EH (cell line): ENCODE measurements around the gene C10orf120.

ENCODE experiments used
- DNase-seq: peaks from one replicate; pipeline ENCODE4 v3.0.0-alpha.2; 2015; ENCODE audit warnings: low read depth

Gene C10orf120

DNA sequence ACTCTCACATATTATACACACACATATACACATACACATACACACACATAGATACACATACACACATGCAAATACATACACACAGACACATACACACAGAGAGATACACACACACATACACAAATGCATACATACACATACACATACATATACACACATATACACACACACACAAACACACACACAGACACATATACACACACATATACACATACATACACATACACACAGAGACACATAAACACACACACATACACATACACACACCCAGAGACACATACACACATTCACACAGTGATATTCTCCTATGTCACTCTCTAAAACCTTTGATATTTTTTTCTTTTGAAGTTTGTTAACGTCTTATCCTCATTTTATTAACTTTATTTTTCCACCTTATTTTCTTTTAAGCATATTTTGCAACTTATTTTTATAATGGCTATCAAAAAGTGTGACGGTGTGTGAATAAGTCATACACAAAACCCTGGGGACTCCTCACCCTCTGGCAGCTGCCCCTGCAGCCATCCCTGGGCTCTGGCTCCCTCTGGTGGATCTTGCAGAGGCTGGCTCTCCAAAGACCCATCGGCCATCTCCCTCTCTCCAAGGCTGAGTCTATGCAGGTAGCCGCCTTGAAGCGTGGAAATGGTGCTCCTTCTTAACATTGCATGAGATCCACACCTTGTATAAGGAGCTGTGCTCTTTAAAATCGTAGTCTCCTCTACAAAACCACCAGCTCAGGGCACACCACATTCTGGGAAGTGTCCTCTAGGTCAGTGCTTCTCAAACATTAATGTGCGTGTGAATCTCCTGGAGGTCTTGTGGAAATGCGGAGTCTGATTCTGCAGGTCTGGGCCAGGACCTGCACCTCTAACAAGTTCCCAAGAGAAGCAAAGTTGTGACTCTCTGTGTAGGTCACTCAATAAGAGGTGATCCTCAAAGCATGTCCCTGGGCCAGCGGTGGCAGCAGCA, 4.1 kb upstream of the C10orf120 start:
- DNase-seq, result peak; percentile 52

GRCh38 chr10:122702275-122702674, 2.6 kb upstream of the C10orf120 start:
- DNase-seq, result no peak

DNA sequence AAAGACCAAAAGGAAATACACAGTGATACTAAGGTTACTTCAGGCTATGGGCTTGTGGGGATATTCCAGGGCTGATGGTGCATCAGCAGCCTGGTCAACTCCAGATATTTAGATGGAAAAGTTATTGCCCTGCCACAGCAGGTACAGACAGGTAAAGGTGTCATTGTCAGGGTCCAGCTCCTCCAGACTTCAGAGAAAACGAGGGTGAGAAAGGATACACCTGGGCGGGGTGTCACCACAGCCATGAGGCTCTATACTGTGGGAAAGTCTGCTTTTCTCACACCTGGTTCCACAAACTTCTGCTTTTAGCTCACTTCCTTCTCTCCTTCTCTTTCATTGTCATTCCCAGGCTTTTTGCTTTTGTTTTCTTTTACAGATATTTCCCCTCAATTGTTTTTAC, 2.0 kb upstream of the C10orf120 start:
- no peak for DNase-seq

GRCh38 chr10:122696687-122697086, 3.0 kb downstream of the C10orf120 start:
- no peak for DNase-seq

DNA sequence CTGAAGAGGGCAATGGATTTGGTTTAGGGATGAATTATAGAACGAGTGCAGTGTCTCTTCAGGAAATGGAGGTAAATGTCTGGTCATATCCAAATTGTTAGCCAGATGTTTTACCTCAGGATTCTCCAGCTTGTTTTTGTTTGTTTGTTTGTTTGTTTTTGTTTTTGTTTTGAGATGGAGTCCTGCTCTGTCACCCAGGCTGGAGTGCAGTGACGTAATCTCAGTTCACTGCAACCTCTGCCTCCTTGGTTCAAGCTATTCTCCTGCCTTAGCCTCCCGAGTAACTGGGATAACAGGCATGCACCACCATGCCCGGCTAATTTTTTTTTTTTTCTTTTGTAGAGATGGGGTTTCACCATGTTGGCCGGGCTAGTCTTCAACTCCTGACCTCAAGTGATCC, 6.9 kb downstream of the C10orf120 start:
- DNase-seq, result no peak

GRCh38 chr10:122689146-122689820, 10.4 kb downstream of the C10orf120 start:
- no peak for DNase-seq

DNA sequence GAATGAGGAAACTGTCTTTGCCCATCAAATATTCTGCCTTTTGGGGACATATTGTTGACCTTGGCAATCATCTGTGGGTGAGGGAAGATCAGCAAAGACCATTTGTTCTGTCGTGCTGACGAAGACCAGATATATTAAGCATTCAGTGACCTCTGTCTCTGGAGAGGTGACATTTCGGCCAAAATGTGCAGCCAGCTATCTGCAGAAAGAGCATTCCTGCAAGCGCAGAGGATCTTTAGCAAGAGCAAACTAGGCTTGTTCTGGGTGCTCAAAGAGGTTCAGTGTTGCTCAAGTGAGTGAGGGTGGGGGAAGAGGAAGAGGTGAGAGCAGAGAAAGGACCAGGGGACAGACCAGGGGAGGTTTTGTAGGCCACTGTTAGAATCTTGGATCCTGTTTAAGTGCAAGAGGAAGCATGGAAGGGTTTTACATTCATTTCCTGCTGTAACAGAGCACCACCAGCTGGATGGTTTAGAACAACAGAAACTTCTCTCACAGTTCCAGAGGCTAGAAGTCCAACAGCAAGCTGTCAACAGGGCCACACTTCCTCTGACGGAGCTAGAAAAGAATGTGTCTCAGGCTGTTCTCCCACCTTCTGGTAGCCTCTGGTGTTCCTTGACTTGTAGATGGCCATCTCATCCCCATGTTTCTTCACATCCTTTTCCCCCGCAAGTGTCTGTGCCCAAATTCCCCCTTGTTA, 11.2 kb downstream of the C10orf120 start:
- peak; percentile 19 for DNase-seq

DNA sequence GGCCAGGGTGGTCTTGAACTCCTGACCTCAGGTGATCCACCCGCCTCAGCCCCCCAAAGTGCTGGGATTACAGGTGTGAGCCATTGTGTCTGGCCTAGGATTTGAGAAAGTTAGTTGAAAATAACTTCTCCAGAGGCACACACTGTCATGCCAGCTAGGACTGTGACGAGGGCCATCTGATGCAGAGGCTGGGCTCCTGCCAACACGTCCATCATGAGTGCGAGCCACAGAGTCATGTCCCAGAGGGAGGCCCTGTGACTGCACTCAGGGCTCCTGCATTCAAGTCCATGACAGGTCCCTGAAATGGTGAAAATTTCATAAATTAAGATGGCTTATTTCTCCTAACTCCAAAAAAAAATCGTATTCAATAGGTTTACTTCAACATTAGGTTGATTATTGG, 17.1 kb downstream of the C10orf120 start:
- no peak for DNase-seq

- peak; percentile 0 for DNase-seq
Measured at GRCh38 chr10:122678266-122678665, 21.4 kb downstream of the C10orf120 start.

- no peak for DNase-seq
Measured at GRCh38 chr10:122675278-122675677, 24.4 kb downstream of the C10orf120 start.

- no peak for DNase-seq
Measured at GRCh38 chr10:122674781-122675180, 24.9 kb downstream of the C10orf120 start.

GRCh38 chr10:122673731-122674130, 25.9 kb downstream of the C10orf120 start:
- DNase-seq, result no peak

DNA sequence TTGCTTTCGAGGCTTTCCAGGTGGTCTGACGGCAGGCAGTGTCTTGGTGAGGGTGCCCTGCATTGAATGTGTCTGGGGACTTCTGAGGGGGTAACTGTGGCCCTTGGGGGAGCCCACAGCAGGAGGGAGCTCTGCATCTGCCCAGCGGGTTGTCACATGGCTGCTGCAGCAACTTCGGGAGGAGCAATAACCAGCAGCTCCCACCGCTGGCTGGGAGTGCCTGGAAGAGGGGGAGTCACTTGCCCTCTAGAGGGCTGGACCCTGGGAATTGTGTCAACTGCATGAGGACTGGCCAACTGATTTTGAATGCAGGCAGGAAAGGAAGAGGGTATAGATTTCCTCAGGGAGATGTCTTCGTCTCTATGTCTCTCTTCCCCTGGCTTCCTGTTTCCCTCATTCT, 26.4 kb downstream of the C10orf120 start:
- no peak for DNase-seq

DNA sequence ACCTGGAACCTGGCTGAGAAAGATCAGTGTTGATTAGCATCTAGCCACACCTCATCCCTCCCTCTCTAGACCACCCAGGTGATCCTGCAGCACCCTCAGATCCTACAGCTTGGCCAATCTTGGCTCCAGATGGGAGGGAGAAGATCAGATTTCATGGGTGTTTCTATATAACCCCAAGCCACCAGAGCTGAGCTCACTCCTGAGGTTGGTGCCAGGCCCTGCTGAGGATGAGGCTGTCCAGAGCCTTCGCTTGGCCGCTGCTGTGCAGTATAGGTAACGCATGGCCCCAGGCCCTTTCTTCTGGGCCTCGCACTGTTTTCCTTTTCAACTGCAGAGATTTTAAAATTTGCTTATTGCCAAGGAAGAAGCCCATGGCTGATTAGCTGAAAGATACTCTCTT, 27.0 kb downstream of the C10orf120 start:
- DNase-seq, result no peak

DNA sequence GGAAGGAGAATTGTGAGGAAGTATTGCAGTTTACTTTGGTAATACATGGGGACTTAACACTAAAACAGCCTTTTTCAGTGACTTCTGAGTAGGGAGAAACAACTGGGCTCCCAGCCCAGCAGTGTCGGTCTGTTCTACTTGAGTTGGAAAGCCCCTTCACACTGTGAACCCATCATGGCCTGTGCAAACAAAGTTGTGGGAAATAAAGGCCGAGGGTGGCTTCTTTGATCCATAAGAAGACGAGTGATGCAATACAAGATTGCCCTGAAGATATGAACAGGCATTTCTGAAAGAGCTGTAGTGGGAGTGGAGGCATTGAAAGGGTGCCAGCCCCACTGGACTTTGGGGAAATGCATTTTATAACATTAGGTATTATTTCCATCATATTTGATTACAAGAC, 28.3 kb downstream of the C10orf120 start:
- no peak for DNase-seq

GRCh38 chr10:122669842-122670241, 29.8 kb downstream of the C10orf120 start:
- DNase-seq, result no peak

DNA sequence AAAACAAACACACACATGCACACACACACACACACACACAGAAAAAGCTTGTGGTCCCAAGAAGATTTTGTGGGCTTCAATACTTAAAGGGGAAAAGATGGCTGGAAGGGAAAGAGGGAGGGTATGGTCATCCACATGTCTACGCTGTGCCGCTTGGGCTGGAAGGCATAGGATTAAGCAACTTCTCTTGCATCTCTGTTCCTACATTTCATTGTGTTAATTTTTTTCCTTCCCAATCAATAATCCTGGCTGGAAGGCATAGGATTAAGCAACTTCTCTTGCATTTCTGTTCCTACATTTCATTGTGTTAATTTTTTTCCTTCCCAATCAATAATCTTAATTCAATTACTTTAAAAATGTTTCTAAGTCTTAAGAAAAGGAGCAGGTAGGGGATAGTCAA, 30.6 kb downstream of the C10orf120 start:
- no peak for DNase-seq

DNA sequence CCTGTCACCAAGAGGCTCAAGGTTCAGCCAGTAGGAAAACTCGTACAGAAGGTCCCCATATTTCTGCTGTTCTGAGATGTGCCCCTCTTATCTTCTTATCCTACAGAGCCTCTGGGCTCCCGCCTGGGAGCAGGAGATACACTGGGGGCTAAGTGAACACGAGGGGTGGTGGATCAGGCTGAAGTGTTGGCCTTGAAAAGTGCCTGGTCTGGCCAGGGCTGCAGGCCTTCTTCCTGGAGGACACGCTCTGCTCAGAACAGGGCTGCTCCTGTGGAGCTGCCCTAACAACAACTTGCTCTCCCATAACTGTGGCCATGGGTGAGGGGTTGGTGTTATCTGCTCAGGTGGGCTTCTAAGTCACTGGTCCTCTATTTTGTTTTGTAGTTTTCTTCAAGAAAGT, 33.7 kb downstream of the C10orf120 start:
- DNase-seq, result no peak

DNA sequence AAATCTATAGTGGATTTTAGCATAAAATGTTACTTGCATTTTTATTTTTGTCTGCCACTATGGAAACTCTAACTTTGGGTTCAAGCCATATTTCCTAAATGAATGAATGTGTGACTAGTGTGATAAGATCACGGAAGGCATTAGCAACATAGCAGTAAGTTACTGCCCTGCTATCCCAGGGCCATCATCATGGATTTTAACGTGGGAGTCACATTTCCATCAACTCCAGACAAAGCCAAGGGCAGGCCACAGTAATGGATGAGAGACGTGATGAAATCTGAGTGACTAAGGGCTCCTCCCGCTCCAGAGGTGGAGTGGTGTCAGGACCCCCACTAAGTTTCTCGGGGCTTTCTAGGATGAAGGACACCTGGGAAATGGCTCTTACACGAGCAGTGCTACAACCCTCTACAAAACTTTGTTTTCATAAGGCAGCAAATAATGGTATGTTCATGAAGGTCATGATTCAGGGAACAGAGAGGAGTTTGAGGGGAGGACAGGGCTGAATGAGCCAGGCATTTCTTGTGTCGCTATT, 34.3 kb downstream of the C10orf120 start:
- DNase-seq, result no peak

DNA sequence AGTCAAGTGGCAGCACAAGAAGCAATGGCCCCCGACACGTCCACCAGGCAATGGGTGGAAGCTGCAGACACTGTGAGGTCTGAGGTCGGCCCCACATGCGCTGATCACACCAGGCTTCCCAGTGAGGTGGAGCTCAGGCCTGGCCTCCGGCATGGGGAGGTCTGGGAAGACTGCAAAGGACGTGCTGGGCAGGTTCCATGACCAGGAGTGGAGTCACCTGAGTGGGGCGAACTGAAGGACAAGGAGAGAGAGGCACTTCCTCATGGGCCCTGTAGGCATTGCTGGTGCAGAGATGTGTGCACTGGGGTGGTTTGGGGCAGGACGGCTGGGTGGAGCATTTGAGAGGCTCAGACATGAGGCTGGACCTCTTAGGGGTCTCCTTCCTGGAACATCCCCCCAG, 35.1 kb downstream of the C10orf120 start:
- DNase-seq, result no peak

- DNase-seq, result no peak
Measured at GRCh38 chr10:122663516-122664130, 36.0 kb downstream of the C10orf120 start.

DNA sequence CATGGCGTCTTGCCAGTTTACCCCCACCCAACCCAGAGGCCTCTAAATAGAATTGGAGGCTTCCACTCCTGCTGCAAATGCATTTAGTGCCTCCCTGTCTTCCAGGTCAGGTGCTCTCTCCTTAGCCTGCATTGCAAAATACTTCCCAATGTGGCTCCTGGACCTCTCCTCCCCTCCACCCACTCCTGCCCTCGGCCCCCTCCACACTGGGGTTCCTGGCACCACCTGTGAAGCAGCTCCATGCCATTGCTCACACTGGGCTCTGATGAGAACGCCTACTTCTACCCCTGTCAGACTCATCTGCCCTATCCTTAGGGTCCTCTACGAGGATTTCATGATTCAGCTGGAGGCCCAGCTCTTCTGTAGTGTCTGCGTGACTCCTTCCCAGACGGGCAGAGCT, 37.4 kb downstream of the C10orf120 start:
- DNase-seq, result no peak
